Psoas muscle (tissue), 8 donors: ENCODE measurements around the gene TUBGCP5. TPM values are rescaled to one million over a fixed set of nuclear protein-coding genes. Genes with fewer than 3 reads are reported as not detected.
A peak's percentile ranks its signal among the peaks of the same experiment; 100 is the strongest.

Source experiments
- ATAC-seq, 4 donors: fragments of 200-7000 bp; cut with Tn5 transposase; one replicate each; pipeline ENCODE4 v1.9.1; 2020; ENCODE audit warnings: moderate library complexity in 3 of 4, mild to moderate bottlenecking in 2 of 4
- DNase-seq, 2 donors: peaks; one replicate each; pipeline ENCODE4 v3.0.0-alpha.2; 2020
- H3K27ac ChIP-seq: fragments of 200-600 bp; one replicate; pipeline ENCODE4 v1.8.0; 2022
- H3K27me3 ChIP-seq, 3 donors: fragments of 200-600 bp in 1 of 3; one replicate each; pipeline versions ENCODE4 v1.6.1 to v1.8.0; 2013 to 2022; ENCODE audit warnings: low read length in 2 of 3, mild to moderate bottlenecking in 2 of 3, moderate library complexity in 1 of 3; ENCODE audit not compliant: insufficient read depth in 3 of 3
- H3K36me3 ChIP-seq, 2 donors: fragments of 200-600 bp in 1 of 2; one replicate each; pipeline versions ENCODE4 v1.6.1 to v1.8.0; 2013 to 2022; ENCODE audit warnings: low read depth in 1 of 2, mild to moderate bottlenecking in 1 of 2, moderate library complexity in 1 of 2; ENCODE audit not compliant: insufficient read depth in 1 of 2
- H3K4me1 ChIP-seq: fragments of 200-600 bp; one replicate; pipeline ENCODE4 v1.8.0; 2022
- H3K4me3 ChIP-seq: fragments of 200-600 bp; one replicate; pipeline ENCODE4 v1.8.0; 2022; ENCODE audit warnings: mild to moderate bottlenecking
- H3K9me3 ChIP-seq: fragments of 200-600 bp; one replicate; pipeline ENCODE4 v1.8.0; 2022
- CTCF ChIP-seq: fragments of 200-600 bp; IDR thresholded peaks from one replicate; pipeline ENCODE4 v1.8.0; 2022; ENCODE audit warnings: antibody characterized with exemption
- WGBS, 3 donors: extraction: QIAGEN DNeasy Blood & Tissue Kit; methylation state at CpG; one replicate each; pipeline versions ENCODE4 v1.1.6 to v1.1.7; 2013; 5-methylcytosine and 5-hydroxymethylcytosine counted together
- intact Hi-C, 2 donors: fragments of 100-400 bp; cut with DNase I; formaldehyde crosslinking; loops; one replicate each; pipeline versions ENCODE4 v1.11.0 to v1.14.2; 2022
- polyA plus RNA-seq, 3 donors: library from polyadenylated mRNA; stranded (reverse); fragments of 200-250 nt; gene quantifications; one replicate each; pipeline ENCODE4 v1.2.3, GENCODE V29; 2013
- total RNA-seq, 4 donors: library from RNA; stranded (reverse); fragmentation: NEBNext Ultra II Directional in 2 of 4; extraction: Animal tissue kit (Norgen Biotek cat#: 25700) in 2 of 4; gene quantifications; one replicate each; pipeline versions ENCODE4 v1.2.1 to v1.2.4, GENCODE V29; 2021 to 2023
- donor health status: healthy with polysubstance abuse.
- donor health status: DM: no; HTN: no; CAD: no; lungs with moderate emphysema.
- donor health status: Bipolar disorder and iron deficiency.
- donor health status: healthy.
- donor health status: DM: yes; HTN: yes; CAD: no.
- donor health status: DM: no; HTN: no; CAD: no.
- donor health status: DM: no; HTN: no; CAD: no.
- donor health status: DM: yes; HTN: yes; CAD: no.

The TUBGCP5 gene
- total and polyA plus RNA-seq, 7 donors: 5.1 to 15.1 (median 9.3) TPM

- WGBS, 3 donors: 0 to 1% (median 1%) methylated on average over 34 to 93 of the region's 93 CpGs
- Histone ChIP-seq H3K9me3 (no peaks in the 10 kb centered on the region), H3K27me3 (no peaks in the 10 kb centered on the region), H3K27ac (peak within 1 kb of the TSS; percentile 64), H3K4me1 (peaks cover 6% of the 10 kb centered on the region), H3K36me3 (no peaks in the 10 kb centered on the region), H3K4me3 (peak within 1 kb of the TSS; percentile 89)
- ATAC-seq: peak; percentile 86 to 93 (median 92)
- DNase-seq: peak; percentile 88 to 91
- no peak for TF ChIP-seq CTCF
- intact Hi-C loops: loop anchor here in 1 of 2 donors (10.0 kb wide), 1 partner anchor 54 kb away; the partner anchor contains the start of gene TUBGCP5
Measured at GRCh38 chr15:22980189-22981050, 58.9 kb downstream of the TUBGCP5 start, which contains the start of gene CYFIP1. TSS of gene CYFIP1 (minus strand) at chr15:22980368. CDS start at chr15:22947285, 33,083 bp downstream.

- Histone ChIP-seq H3K9me3 (no peaks in the 10 kb centered on the region), H3K27me3 (no peaks in the 10 kb centered on the region), H3K27ac (peak overlapping the region; percentile 64), H3K4me3 (peak overlapping the region; percentile 89), H3K36me3 (no peaks in the 10 kb centered on the region), H3K4me1 (peaks cover 6% of the 10 kb centered on the region)
- DNase-seq: peak; percentile 60 to 72
- ATAC-seq: peak; percentile 37 to 66 (median 64)
- TF ChIP-seq CTCF: no peak
- intact Hi-C loops: loop anchor here in 1 of 2 donors (10.0 kb wide), 1 partner anchor 55 kb away; the partner anchor contains the start of gene TUBGCP5
- WGBS, 3 donors: 0 to 1% (median 1%) methylated on average over 68 to 88 of the region's 88 CpGs
Measured at GRCh38 chr15:22979238-22980188, 59.9 kb downstream of the TUBGCP5 start.

GRCh38 chr15:22978691-22979237, 60.6 kb downstream of the TUBGCP5 start:
- WGBS, 3 donors: 11 to 13% (median 13%) methylated on average over 22 of the region's 22 CpGs
- Histone ChIP-seq H3K36me3 (no peaks in the 10 kb centered on the region), H3K27me3 (no peaks in the 10 kb centered on the region), H3K4me1 (peaks cover 6% of the 10 kb centered on the region), H3K9me3 (no peaks in the 10 kb centered on the region), H3K27ac (no peak overlapping the region), H3K4me3 (peak overlapping the region; percentile 89)
- no peak for DNase-seq
- TF ChIP-seq CTCF: no peak
- peak; percentile 42 to 56 (median 44) for ATAC-seq
- intact Hi-C loops: no loop called here

GRCh38 chr15:22974745-22975144, 64.6 kb downstream of the TUBGCP5 start:
- TF ChIP-seq CTCF: no peak
- no peaks in the 10 kb centered on the region for H3K9me3 ChIP-seq
- intact Hi-C loops: no loop called here
- H3K27ac ChIP-seq: no peak overlapping the region
- no peak overlapping the region for H3K4me3 ChIP-seq
- H3K36me3 ChIP-seq: no peaks in the 10 kb centered on the region
- 67 to 76% (median 75%) methylated on average over 4 of the region's 4 CpGs for WGBS, 3 donors
- no peaks in the 10 kb centered on the region for H3K27me3 ChIP-seq
- H3K4me1 ChIP-seq: peaks cover 6% of the 10 kb centered on the region
- DNase-seq (no peak), ATAC-seq (no peak)
